Endothelial cell of umbilical vein (primary cell): ENCODE measurements around the gene KRTAP10-2.

Experiments used
- POLR2A ChIP-seq: IDR thresholded peaks from 2 replicates; pipeline ENCODE4 v1.6.1; 2012; ENCODE audit warnings: low read depth, mild to moderate bottlenecking, control low read depth, low read length
- TF ChIP-seq, protein P1 (sequence below), 2 donors: IDR thresholded peaks; 1 replicate in 1 of 2; 2 replicates in 1 of 2; pipeline ENCODE4 v1.5.1; 2011; ENCODE audit warnings: low read length in 2 of 2, mild to moderate bottlenecking in 2 of 2, moderate library complexity in 2 of 2, control low read depth in 1 of 2, inconsistent platforms in 1 of 2, low read depth in 1 of 2; ENCODE audit not compliant: insufficient read depth in 1 of 2; ENCODE audit errors: extremely low read depth in 1 of 2

DNA sequence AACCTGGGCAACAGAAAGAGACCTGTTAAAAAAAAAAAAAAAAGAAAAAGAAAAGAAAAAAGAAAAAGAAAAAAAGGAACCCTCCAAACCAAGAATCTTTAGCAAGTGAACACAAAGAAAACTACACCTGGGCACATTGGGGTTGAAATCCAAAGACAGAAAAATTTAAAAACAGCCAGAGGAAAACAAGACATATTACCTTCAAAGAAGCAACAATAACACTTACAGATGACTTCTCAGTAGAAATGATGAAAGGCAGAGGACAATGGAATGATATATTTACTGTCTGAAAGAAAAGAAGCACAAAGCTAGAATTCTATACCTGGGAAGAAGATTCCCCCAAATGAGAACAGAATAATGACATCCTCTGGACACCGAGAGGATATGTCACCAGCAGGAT is 8.6 kb downstream of the KRTAP10-2 start:
- TF ChIP-seq, protein P1, sequence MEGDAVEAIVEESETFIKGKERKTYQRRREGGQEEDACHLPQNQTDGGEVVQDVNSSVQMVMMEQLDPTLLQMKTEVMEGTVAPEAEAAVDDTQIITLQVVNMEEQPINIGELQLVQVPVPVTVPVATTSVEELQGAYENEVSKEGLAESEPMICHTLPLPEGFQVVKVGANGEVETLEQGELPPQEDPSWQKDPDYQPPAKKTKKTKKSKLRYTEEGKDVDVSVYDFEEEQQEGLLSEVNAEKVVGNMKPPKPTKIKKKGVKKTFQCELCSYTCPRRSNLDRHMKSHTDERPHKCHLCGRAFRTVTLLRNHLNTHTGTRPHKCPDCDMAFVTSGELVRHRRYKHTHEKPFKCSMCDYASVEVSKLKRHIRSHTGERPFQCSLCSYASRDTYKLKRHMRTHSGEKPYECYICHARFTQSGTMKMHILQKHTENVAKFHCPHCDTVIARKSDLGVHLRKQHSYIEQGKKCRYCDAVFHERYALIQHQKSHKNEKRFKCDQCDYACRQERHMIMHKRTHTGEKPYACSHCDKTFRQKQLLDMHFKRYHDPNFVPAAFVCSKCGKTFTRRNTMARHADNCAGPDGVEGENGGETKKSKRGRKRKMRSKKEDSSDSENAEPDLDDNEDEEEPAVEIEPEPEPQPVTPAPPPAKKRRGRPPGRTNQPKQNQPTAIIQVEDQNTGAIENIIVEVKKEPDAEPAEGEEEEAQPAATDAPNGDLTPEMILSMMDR (IDR thresholded peaks at IDR 0.05; ENCODE audit: extremely low read depth in 1 of 2, insufficient read depth in 1 of 2, low read depth in 1 of 2, low read length in 2 of 2) = no peak
- no peak for TF ChIP-seq POLR2A
